ENCODE data around the gene ARHGDIG.
"Not testable (repeated sequence)": the region's sequence is repeated elsewhere in the genome, so short reads cannot be mapped to it uniquely, and the experiment has no call there.

The ARHGDIG gene

GRCh38 chr16:280552-280951, at the start of gene ARHGDIG:
Gene ARHGDIG, plus strand, starts transcription at chr16:280591. Its CDS starts 90 bp downstream, at chr16:280681.
- DNase-seq: peak in 1 of 51 donors; percentile 18

DNA sequence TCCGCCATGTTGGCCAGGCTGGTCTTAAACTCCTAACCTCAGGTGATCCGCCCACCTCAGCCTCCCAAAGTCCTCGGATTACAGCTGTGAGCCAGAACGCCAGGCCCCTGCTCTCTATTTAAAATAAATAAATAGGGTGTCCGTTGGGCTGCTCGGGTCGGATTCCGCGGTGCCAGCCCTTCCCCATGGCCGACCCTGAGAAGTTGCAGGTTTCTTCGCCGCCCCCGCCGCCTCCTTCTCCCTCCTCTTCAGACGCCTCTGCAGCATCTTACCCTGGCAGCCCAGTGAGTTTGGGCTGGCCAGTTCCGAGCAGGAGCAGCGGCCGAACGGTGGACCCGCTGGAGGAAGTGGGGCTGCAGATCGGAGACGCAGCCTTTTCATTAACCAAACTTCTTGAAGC, 49.4 kb upstream of the ARHGDIG start:
- DNase-seq: no peak

- DNase-seq: peak; percentile 25 to 92 (median 85)
Measured at GRCh38 chr16:234468-235305, 45.7 kb upstream of the ARHGDIG start, which contains the start of gene FAM234A. Gene FAM234A, plus strand, starts transcription at chr16:234821. Its CDS starts 19,593 bp downstream, at chr16:254414.

- DNase-seq: peak in 12 of 51 donors; percentile 2 to 55 (median 14)
Measured at GRCh38 chr16:239948-240277, 40.5 kb upstream of the ARHGDIG start.

DNA sequence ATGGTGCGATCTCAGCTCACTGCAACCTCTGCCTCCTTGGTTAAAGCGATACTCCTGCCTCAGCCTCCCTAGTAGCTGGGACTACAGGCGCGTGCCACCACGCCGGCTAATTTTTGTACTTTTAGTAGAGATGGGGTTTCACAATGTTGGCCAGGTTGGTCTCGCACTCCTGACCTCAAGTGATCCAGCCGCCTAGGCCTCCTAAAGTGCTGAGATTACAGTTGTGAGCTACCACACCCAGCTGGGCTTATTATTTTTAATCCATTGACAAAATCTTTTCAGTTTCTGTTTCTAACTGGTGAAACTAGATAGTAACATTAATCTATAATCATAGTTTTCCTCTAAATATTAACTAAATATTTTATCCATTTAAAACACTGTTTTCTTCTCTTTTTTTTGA, 39.8 kb upstream of the ARHGDIG start:
- no peak for DNase-seq

- no peak for DNase-seq
Measured at GRCh38 chr16:242281-242680, 38.1 kb upstream of the ARHGDIG start.

DNA sequence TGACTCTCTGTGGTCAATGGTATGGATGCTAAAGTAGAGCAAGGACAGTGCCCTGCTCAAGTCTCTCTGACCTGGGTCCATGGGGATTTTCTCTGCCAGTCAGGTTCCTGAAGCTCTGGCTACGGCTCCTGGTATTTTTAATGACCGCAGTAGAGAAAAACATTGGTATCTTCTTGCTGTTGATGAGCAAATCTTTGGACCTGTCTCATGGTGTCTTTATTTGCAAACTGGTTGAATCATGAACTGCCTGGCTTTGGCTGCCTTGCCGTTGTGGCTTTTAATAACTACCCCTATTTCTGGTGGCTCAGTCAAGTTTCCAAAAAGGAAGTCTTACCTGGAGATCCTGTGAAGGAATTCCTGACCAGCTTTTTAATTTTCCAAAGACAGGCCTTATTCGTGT, 37.0 kb upstream of the ARHGDIG start:
- no peak for DNase-seq

DNA sequence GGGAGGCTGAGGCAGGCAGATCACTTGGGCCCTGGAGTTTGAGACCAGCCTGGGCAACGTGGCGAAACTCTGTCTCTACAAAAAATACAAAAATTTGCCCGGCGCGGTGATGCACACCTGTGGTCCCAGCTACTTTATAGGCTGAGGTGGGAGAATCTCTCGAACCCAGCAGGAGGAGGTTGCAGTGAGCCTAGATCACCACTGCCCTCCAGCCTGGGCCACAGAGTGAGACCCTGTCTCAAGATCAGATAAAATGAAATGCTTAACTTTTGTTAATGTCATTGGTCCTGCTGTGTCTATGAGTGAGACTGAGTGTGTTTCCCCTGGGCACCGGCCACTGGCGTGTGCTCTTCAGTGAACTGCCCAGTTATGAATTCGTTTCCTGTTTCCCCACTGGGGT, 35.3 kb upstream of the ARHGDIG start:
- no peak for DNase-seq

GRCh38 chr16:247027-247426, 33.4 kb upstream of the ARHGDIG start:
- DNase-seq: no peak

GRCh38 chr16:249431-249830, 31.0 kb upstream of the ARHGDIG start:
- DNase-seq: no peak

GRCh38 chr16:252366-253337, 27.7 kb upstream of the ARHGDIG start:
- DNase-seq: no peak

- no peak for DNase-seq
Measured at GRCh38 chr16:253833-254232, 26.6 kb upstream of the ARHGDIG start.

DNA sequence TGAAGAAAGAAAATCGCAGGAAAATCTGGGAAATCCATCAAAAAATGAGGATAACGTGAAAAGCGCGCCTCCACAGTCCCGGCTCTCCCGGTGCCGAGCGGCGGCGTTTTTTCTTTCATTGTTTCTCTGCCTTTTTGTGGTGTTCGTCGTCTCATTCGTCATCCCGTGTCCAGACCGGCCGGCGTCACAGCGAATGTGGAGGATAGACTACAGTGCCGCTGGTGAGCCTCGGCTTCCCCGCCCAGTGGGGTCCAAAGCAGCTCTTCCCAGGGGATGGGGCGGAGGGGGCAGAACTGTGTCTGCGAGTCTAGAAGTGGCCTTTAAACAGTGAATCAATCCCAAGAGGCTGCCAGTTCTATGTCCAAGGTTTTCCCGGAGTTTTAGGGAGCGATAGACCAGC, 25.9 kb upstream of the ARHGDIG start:
- no peak for DNase-seq

- no peak for DNase-seq
Measured at GRCh38 chr16:255183-255582, 25.2 kb upstream of the ARHGDIG start.

- DNase-seq: not testable (repeated sequence)
Measured at GRCh38 chr16:258091-258490, 22.3 kb upstream of the ARHGDIG start.

DNA sequence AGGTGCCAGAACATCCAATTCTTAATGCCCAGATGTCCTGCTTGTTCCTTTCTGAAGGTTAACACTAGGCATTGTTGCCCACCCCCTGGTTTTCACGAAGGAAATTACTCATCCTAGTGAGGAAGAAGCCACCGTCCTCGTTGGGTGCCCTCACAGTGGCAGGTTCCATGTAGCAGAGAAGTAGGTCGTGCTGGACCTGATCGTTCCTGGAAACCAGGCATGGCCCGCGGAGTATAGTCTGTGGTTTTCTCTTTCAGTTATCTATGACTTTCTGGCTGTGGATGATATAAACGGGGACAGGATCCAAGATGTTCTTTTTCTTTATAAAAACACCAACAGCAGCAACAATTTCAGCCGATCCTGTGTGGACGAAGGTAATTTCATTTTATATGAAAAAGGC, 21.2 kb upstream of the ARHGDIG start:
- no peak for DNase-seq

DNA sequence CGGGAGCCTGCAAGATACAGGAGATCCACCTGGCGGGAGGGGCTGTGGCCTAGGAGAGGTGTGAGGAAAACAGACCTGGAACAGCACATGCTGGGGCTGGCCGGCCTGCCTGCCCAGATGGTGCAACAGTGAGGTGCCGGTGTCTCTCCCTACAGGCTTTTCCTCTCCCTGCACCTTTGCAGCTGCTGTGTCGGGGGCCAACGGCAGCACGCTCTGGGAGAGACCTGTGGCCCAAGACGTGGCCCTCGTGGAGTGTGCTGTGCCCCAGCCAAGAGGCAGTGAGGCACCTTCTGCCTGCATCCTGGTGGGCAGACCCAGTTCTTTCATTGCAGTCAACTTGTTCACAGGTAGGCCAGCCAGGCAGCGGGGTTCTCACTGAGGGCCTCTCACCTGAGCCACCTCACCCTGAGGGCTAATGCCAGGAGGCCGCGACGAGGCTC, 20.6 kb upstream of the ARHGDIG start:
- no peak for DNase-seq

DNA sequence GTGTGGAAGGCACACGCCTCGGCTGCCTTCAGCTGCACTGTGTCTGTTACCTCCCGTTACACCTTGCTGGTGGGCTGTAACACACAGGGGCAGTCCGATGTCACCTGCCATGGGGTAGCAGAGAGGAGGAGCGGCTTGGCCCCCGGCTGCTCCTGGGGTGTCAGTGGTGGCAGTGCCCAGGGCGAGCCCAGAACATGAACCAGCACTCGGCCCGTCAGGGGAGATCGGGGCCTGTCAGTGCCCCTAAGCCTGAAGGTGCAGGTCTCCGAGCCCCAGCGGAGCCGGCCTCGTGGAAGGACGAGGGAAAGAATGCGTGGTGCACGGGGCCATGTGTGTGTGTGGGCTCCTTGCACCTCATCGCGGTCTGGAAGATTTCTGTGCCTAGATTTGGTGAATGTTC, 20.1 kb upstream of the ARHGDIG start:
- no peak for DNase-seq

DNA sequence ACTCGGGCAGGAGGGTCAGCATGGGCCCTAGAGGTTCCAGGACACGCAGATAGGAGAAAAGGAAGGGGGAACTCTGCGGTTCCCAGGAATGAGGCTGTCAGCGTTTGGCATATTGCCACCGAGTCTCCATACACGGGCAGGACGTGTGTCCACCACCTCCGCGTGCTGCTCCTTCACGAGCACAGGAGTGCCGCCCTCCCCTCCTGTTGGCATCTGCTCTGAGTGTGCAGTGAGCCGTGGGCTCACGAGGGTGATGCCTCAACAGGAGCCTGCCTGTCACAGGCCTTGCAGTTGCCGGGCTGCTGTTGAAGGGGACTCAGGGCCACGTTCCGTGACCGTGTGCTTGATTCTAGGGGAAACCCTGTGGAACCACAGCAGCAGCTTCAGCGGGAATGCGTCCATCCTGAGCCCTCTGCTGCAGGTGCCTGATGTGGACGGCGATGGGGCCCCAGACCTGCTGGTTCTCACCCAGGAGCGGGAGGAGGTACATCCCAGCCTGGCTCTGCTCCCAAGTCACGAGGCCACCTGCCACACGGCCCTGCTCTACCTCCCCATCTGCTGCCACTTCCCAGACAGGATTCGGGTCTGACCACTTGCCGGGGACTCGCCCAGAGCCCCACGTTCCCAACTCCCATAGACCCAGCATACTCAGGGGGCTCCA, 19.2 kb upstream of the ARHGDIG start:
- peak in 1 of 51 donors; percentile 38 for DNase-seq

- DNase-seq: no peak
Measured at GRCh38 chr16:262121-262745, 18.2 kb upstream of the ARHGDIG start.

GRCh38 chr16:263182-263774, 17.1 kb upstream of the ARHGDIG start:
- no peak for DNase-seq

Measured in hypothalamus (tissue), 51 donors.